Upper lobe of right lung (tissue), 1 donor: ENCODE data around the gene ARSG. TPM values are rescaled to one million over a fixed set of nuclear protein-coding genes. Genes with fewer than 3 reads are reported as not detected.

Experiments
- ATAC-seq: fragments of 200-7000 bp; cut with Tn5 transposase; one replicate; pipeline ENCODE4 v1.9.1; 2020; ENCODE audit warnings: mild to moderate bottlenecking, moderate library complexity
- DNase-seq: peaks from one replicate; pipeline ENCODE4 v3.0.0-alpha.2; 2020
- H3K27ac ChIP-seq: fragments of 200-600 bp; one replicate; pipeline ENCODE4 v1.8.0; 2022
- H3K27me3 ChIP-seq: fragments of 200-600 bp; one replicate; pipeline ENCODE4 v1.8.0; 2022; ENCODE audit warnings: mild to moderate bottlenecking
- H3K36me3 ChIP-seq: fragments of 200-600 bp; one replicate; pipeline ENCODE4 v1.8.0; 2022
- H3K4me1 ChIP-seq: fragments of 200-600 bp; one replicate; pipeline ENCODE4 v1.8.0; 2022
- H3K4me3 ChIP-seq: fragments of 200-600 bp; one replicate; pipeline ENCODE4 v1.8.0; 2022; ENCODE audit warnings: mild to moderate bottlenecking
- H3K9me3 ChIP-seq: fragments of 200-600 bp; one replicate; pipeline ENCODE4 v1.8.0; 2022
- CTCF ChIP-seq: fragments of 200-600 bp; IDR thresholded peaks from one replicate; pipeline ENCODE4 v1.8.0; 2022; ENCODE audit warnings: antibody characterized with exemption
- intact Hi-C: fragments of 100-400 bp; cut with DNase I; formaldehyde crosslinking; loops from one replicate; pipeline ENCODE4 v1.11.0; 2022
- long read RNA-seq: library from polyadenylated mRNA; unstranded; transcript quantifications from one replicate; pipeline ENCODE4 v2.0.0, GENCODE V29; 2021
- total RNA-seq: library from RNA; stranded (reverse); fragmentation: NEBNext Ultra II Directional; extraction: Animal tissue kit (Norgen Biotek cat#: 25700); gene quantifications from one replicate; pipeline ENCODE4 v1.2.1, GENCODE V29; 2021
- donor health status: DM: no; HTN: yes; CAD: no; lungs with severe emphysema.

The ARSG gene
- 4.8 TPM for total RNA-seq
- long read RNA-seq, full-length matches to known transcripts = 6 of 27 reads
- long read RNA-seq, partial matches to known transcripts = 10 of 27 reads
- long read RNA-seq, other reads (novel, unspliced or antisense) = 11 of 27 reads

GRCh38 chr17:68290955-68291835, at the start of gene ARSG, which contains the start of gene SLC16A6:
TSS of gene ARSG (plus strand) at chr17:68291495. CDS start at chr17:68307494, 15,999 bp downstream.
TSS of gene SLC16A6 (minus strand) at chr17:68291127. CDS start at chr17:68278320, 12,807 bp downstream.
- DNase-seq (peak; percentile 91), ATAC-seq (peak; percentile 84)
- H3K27me3 ChIP-seq = peaks cover 17% of the 10 kb centered on the region
- peak within 1 kb of the TSS; percentile 60 for H3K4me3 ChIP-seq
- H3K36me3 ChIP-seq = no peaks in the 10 kb centered on the region
- intact Hi-C loops = no loop called here
- no peak for TF ChIP-seq CTCF
- H3K4me1 ChIP-seq = peaks cover 17% of the 10 kb centered on the region
- H3K9me3 ChIP-seq = no peaks in the 10 kb centered on the region
- H3K27ac ChIP-seq = peak within 1 kb of the TSS; percentile 92

- Histone ChIP-seq H3K36me3 (peaks cover 8% of the 10 kb centered on the region), H3K4me1 (peaks cover 14% of the 10 kb centered on the region), H3K27ac (no peak overlapping the region), H3K4me3 (peak overlapping the region; percentile 88), H3K9me3 (no peaks in the 10 kb centered on the region), H3K27me3 (no peaks in the 10 kb centered on the region)
- intact Hi-C loops = no loop called here
- ATAC-seq = no peak
- DNase-seq = no peak
- TF ChIP-seq CTCF = no peak
Observed at GRCh38 chr17:68246271-68247028, 44.8 kb upstream of the ARSG start.

GRCh38 chr17:68247445-68248198, 43.7 kb upstream of the ARSG start, which contains the start of gene AMZ2:
TSS of gene AMZ2 (plus strand) at chr17:68248043. CDS start at chr17:68250188, 2,145 bp downstream.
- ATAC-seq = peak; percentile 99
- no peaks in the 10 kb centered on the region for H3K9me3 ChIP-seq
- peak; percentile 98 for DNase-seq
- TF ChIP-seq CTCF = no peak
- H3K36me3 ChIP-seq = peaks cover 15% of the 10 kb centered on the region
- intact Hi-C loops = no loop called here
- no peaks in the 10 kb centered on the region for H3K27me3 ChIP-seq
- H3K27ac ChIP-seq = peak within 1 kb of the TSS; percentile 98
- H3K4me1 ChIP-seq = peaks cover 14% of the 10 kb centered on the region
- H3K4me3 ChIP-seq = peak within 1 kb of the TSS; percentile 88

GRCh38 chr17:68248199-68248825, 43.0 kb upstream of the ARSG start:
- H3K4me3 ChIP-seq = peak overlapping the region; percentile 88
- peaks cover 14% of the 10 kb centered on the region for H3K4me1 ChIP-seq
- ATAC-seq (peak; percentile 66), DNase-seq (no peak)
- no peaks in the 10 kb centered on the region for H3K9me3 ChIP-seq
- no peaks in the 10 kb centered on the region for H3K27me3 ChIP-seq
- intact Hi-C loops = no loop called here
- TF ChIP-seq CTCF = no peak
- peaks cover 19% of the 10 kb centered on the region for H3K36me3 ChIP-seq
- H3K27ac ChIP-seq = peak overlapping the region; percentile 98

GRCh38 chr17:68248891-68249290, 42.4 kb upstream of the ARSG start:
- ATAC-seq = no peak

More at GRCh38 chr17:68248891-68249290, 42.4 kb upstream of the ARSG start:
- no peak for TF ChIP-seq CTCF
- intact Hi-C loops = no loop called here
- H3K9me3 ChIP-seq = no peaks in the 10 kb centered on the region
- no peaks in the 10 kb centered on the region for H3K27me3 ChIP-seq
- DNase-seq = no peak
- H3K4me1 ChIP-seq = peaks cover 14% of the 10 kb centered on the region
- peak overlapping the region; percentile 98 for H3K27ac ChIP-seq
- H3K4me3 ChIP-seq = peak overlapping the region; percentile 88
- peaks cover 19% of the 10 kb centered on the region for H3K36me3 ChIP-seq
